HG03354 (cell line): ENCODE results near the gene ZFYVE9.
"Not testable (repeated sequence)": the region's sequence is repeated elsewhere in the genome, so short reads cannot be mapped to it uniquely, and the experiment has no call there.

Source experiments
- ATAC-seq: cut with Tn5 transposase; IDR thresholded peaks from one replicate; pipeline ENCODE4 v1.9.1; 2021; ENCODE audit warnings: mild to moderate bottlenecking; ENCODE audit not compliant: unreplicated experiment, poor library complexity, severe bottlenecking

ZFYVE9 gene

DNA sequence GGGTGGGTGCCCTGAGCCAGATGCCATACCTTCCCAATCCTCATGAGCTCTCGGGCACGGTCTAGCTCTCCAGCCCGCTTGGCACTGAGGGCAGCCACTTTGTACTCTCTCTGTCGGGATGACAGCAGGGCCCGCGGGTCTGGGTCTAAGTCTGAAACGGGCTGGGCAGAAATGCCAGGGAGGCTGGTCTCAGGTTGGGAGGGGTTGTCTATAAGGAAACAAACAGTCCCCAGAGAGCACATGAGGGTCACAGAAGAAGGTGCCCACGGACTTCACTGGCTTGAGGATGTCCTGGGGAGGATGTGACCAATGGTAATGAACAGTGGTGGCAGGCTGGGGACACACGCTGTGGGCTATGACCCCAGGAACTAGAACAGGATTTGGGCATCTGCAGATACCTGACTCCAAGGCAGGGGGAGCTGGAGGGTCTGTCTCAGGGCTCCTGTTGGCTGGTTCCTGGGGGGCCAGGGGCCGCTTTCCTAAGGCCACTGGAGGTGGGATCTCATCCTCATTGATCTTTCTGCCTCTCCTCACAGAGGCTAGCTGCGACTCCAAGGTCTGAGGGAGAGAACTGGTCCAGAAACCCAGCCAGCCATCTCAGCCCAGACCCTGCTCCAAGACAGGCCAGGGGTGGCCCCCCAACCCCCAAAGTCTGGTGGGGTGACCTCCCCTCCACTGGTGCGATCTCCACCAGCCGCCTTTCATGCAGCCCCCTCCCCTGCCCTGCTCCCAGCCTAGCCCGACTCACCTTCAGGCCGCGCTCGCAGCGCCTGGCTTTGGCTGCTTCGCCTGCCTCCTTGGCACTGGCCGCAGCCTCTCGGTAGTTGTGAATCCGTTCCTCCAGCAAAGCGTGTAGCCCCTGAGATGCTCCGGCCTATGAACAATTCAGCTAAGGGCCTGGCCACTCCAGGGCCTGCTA is 218.0 kb downstream of the ZFYVE9 start:
- no peak for ATAC-seq

- no peak for ATAC-seq
Measured at GRCh38 chr1:52360595-52360968, 218.7 kb downstream of the ZFYVE9 start.

GRCh38 chr1:52364235-52364839 is 222.4 kb downstream of the ZFYVE9 start:
- no peak for ATAC-seq

DNA sequence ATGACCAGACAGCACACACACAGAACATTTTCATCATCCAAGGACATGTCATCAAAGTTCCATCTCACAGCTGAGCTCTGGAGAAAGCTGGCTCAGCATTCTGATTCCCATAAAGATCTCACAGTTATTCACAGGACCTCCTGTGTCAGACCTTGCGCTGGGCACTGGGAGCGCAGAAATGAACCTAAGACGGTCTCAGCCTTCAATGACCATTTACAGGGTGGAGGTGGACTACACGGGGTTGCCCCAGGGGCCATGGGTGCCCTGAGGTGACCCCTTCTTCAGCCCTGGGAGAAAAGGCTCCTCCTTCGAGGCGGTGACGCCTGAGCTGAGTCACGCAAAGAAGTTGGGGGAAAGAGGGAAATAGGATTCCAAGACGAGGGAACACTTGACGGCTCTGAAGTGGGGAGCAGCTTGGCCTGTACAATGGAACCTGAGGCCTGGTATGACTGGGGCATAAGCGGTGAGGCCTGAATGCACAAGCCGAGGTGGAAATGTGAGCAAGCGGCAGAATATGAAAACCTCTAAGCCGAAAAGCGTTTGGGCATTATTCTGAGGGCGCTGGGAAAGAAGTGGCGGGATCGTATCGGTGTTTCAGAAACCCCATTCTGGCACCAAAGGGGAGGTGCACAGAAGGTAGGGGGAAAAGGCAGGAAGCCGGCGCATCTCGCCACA is 223.3 kb downstream of the ZFYVE9 start:
- peak; percentile 1 for ATAC-seq

GRCh38 chr1:52365746-52366516 is 224.0 kb downstream of the ZFYVE9 start, which contains the start of gene CC2D1B:
Gene CC2D1B (minus strand): TSS chr1:52366205. CDS start chr1:52364620, 1,585 bp downstream.
- ATAC-seq = peak; percentile 93

GRCh38 chr1:52366517-52366827 is 224.6 kb downstream of the ZFYVE9 start:
- peak; percentile 0 for ATAC-seq

- no peak for ATAC-seq
Measured at GRCh38 chr1:52367272-52367671, 225.4 kb downstream of the ZFYVE9 start.

GRCh38 chr1:52368383-52369172 is 226.7 kb downstream of the ZFYVE9 start:
- no peak for ATAC-seq

DNA sequence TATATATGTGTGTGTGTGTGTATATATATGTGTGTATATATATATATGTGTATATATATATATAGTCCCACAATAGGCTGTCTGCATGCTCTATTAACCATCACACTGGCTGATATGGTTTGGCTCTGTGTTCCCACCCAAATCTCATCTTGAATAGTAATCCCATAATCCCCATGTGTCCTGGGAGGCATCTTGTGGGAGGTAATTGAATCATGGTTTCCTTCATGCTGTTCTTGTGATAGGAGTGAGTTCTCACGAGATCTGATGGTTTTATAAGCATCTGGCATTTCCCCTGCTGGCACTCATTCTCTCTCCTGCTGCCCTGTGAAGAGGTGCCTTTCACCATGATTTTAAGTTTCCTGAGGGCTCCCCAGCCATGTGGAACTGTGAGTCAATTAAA is 228.0 kb downstream of the ZFYVE9 start:
- not testable (repeated sequence) for ATAC-seq

DNA sequence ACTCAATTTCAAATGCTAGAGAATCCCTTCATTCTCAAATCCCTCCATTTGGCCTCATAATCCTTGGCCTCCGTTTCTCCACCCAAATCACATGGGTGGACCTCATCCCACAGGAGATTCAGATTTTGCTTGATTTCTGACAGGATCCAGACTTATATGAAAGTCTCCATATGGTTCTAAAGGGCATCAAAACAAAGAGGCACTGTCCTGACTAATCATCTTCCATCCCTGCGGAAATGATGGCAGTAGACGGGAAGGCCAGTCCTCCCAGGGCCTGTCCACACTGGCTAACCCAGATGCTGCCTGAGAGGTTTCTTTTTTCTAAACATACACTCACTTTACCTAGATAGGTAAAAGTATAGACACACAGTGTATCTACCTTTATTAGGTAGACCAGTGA is 243.5 kb downstream of the ZFYVE9 start:
- ATAC-seq = no peak

GRCh38 chr1:52386458-52386857 is 244.6 kb downstream of the ZFYVE9 start:
- no peak for ATAC-seq

GRCh38 chr1:52393174-52393573 is 251.3 kb downstream of the ZFYVE9 start:
- no peak for ATAC-seq
